Measurements from ENCODE around the gene TIMM22.
"Not testable (repeated sequence)": the region's sequence is repeated elsewhere in the genome, so short reads cannot be mapped to it uniquely, and the experiment has no call there.

Gene TIMM22

GRCh38 chr17:969811-970355, 27.0 kb upstream of the TIMM22 start:
- no peak for DNase-seq
- in situ Hi-C loops (cut with HindIII; ENCODE audit: low pct_ligation_motif_present, low pct_unique_long_range_greater_than_20kb, low sequenced_read_pairs): no loop called here

- in situ Hi-C loops (cut with HindIII; ENCODE audit: low pct_ligation_motif_present, low pct_unique_long_range_greater_than_20kb, low sequenced_read_pairs): no loop called here
- no peak for DNase-seq
These were observed 26.6 kb upstream of the TIMM22 start for GRCh38 chr17:970364-970763.

GRCh38 chr17:971861-972260, 25.1 kb upstream of the TIMM22 start:
- DNase-seq; in situ Hi-C loops (cut with HindIII; ENCODE audit: low pct_ligation_motif_present, low pct_unique_long_range_greater_than_20kb, low sequenced_read_pairs): not testable (repeated sequence)

GRCh38 chr17:973053-973452, 23.9 kb upstream of the TIMM22 start:
- no peak for DNase-seq
- in situ Hi-C loops (cut with HindIII; ENCODE audit: low pct_ligation_motif_present, low pct_unique_long_range_greater_than_20kb, low sequenced_read_pairs): no loop called here

GRCh38 chr17:974778-975177, 22.2 kb upstream of the TIMM22 start:
- not testable (repeated sequence) for DNase-seq
- in situ Hi-C loops (cut with HindIII; ENCODE audit: low pct_ligation_motif_present, low pct_unique_long_range_greater_than_20kb, low sequenced_read_pairs): loop anchor here (25.0 kb wide), 1 partner anchor 187 kb away; the partner anchor contains the start of genes GLOD4 and MRM3

GRCh38 chr17:975371-975915, 21.5 kb upstream of the TIMM22 start:
- in situ Hi-C loops (cut with HindIII; ENCODE audit: low pct_ligation_motif_present, low pct_unique_long_range_greater_than_20kb, low sequenced_read_pairs): loop anchor here (25.0 kb wide), 1 partner anchor 188 kb away; the partner anchor contains the start of genes GLOD4 and MRM3
- DNase-seq: no peak

GRCh38 chr17:976312-976711, 20.6 kb upstream of the TIMM22 start:
- in situ Hi-C loops (cut with HindIII; ENCODE audit: low pct_ligation_motif_present, low pct_unique_long_range_greater_than_20kb, low sequenced_read_pairs): loop anchor here (25.0 kb wide), 1 partner anchor 189 kb away; the partner anchor contains the start of genes GLOD4 and MRM3
- no peak for DNase-seq

- in situ Hi-C loops (cut with HindIII; ENCODE audit: low pct_ligation_motif_present, low pct_unique_long_range_greater_than_20kb, low sequenced_read_pairs): loop anchor here (25.0 kb wide), 1 partner anchor 190 kb away; the partner anchor contains the start of genes GLOD4 and MRM3
- no peak for DNase-seq
These were observed 19.8 kb upstream of the TIMM22 start for GRCh38 chr17:977166-977565.

GRCh38 chr17:978103-979093, 18.5 kb upstream of the TIMM22 start:
- no peak for DNase-seq
- in situ Hi-C loops (cut with HindIII; ENCODE audit: low pct_ligation_motif_present, low pct_unique_long_range_greater_than_20kb, low sequenced_read_pairs): loop anchor here (25.0 kb wide), 1 partner anchor 191 kb away; the partner anchor contains the start of genes GLOD4 and MRM3

- in situ Hi-C loops (cut with HindIII; ENCODE audit: low pct_ligation_motif_present, low pct_unique_long_range_greater_than_20kb, low sequenced_read_pairs): loop anchor here (25.0 kb wide), 1 partner anchor 192 kb away; the partner anchor contains the start of genes GLOD4 and MRM3
- no peak for DNase-seq
These were observed 17.8 kb upstream of the TIMM22 start for GRCh38 chr17:979212-979538.

- peak; percentile 71 for DNase-seq
- in situ Hi-C loops (cut with HindIII; ENCODE audit: low pct_ligation_motif_present, low pct_unique_long_range_greater_than_20kb, low sequenced_read_pairs): loop anchor here (25.0 kb wide), 1 partner anchor 192 kb away; the partner anchor contains the start of genes GLOD4 and MRM3
These were observed 17.2 kb upstream of the TIMM22 start, which contains the start of gene NXN for GRCh38 chr17:979539-980405. Gene NXN (minus strand): TSS chr17:979776.

GRCh38 chr17:980406-981291, 16.3 kb upstream of the TIMM22 start:
- peak; percentile 94 for DNase-seq
- in situ Hi-C loops (cut with HindIII; ENCODE audit: low pct_ligation_motif_present, low pct_unique_long_range_greater_than_20kb, low sequenced_read_pairs): loop anchor here (25.0 kb wide), 1 partner anchor 193 kb away; the partner anchor contains the start of genes GLOD4 and MRM3

GRCh38 chr17:981292-981658, 15.7 kb upstream of the TIMM22 start:
- no peak for DNase-seq
- in situ Hi-C loops (cut with HindIII; ENCODE audit: low pct_ligation_motif_present, low pct_unique_long_range_greater_than_20kb, low sequenced_read_pairs): loop anchor here (25.0 kb wide), 1 partner anchor 194 kb away; the partner anchor contains the start of genes GLOD4 and MRM3

GRCh38 chr17:983921-984320, 13.0 kb upstream of the TIMM22 start:
- DNase-seq: no peak
- in situ Hi-C loops (cut with HindIII; ENCODE audit: low pct_ligation_motif_present, low pct_unique_long_range_greater_than_20kb, low sequenced_read_pairs): loop anchor here (25.0 kb wide), 1 partner anchor 197 kb away; the partner anchor contains the start of genes GLOD4 and MRM3

- in situ Hi-C loops (cut with HindIII; ENCODE audit: low pct_ligation_motif_present, low pct_unique_long_range_greater_than_20kb, low sequenced_read_pairs): loop anchor here (25.0 kb wide), 1 partner anchor 199 kb away; the partner anchor contains the start of genes GLOD4 and MRM3
- DNase-seq: no peak
These were observed 10.5 kb upstream of the TIMM22 start for GRCh38 chr17:986322-986929.

- in situ Hi-C loops (cut with HindIII; ENCODE audit: low pct_ligation_motif_present, low pct_unique_long_range_greater_than_20kb, low sequenced_read_pairs): loop anchor here (25.0 kb wide), 1 partner anchor 201 kb away; the partner anchor contains the start of genes GLOD4 and MRM3
- no peak for DNase-seq
These were observed 9.0 kb upstream of the TIMM22 start for GRCh38 chr17:987931-988330.

All from ACHN (cell line).